ENCODE measurements around the gene SLC15A2. TPM values are rescaled to one million over a fixed set of nuclear protein-coding genes. Genes with fewer than 3 reads are reported as not detected.

The SLC15A2 gene
- total and polyA plus RNA-seq, 12 donors = 0.51 to 4.0 (median 2.2) TPM

DNA sequence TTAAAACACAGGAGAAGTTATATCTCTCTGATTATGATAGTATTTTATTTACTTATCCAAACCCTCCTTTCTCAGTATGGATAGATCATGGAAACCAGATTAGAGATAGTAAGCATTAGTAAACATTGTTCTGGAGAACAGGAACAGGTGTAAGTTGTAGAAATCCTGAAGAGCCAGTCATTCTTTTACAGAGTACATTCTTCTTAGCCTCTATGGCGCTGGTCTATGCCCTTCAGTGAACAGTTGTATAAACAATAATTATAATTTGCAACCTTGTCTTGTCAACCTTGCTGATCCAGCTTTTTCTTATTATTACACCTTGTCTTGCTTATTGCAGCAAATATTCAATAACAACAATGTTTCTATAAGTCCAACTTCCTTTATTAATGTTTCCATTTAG is 47.4 kb downstream of the SLC15A2 start:
- H3K27me3 ChIP-seq = no peaks in the 10 kb centered on the region
- H3K27ac ChIP-seq = no peak overlapping the region
- DNase-seq = no peak
- WGBS, 4 donors = 90 to 94% (median 93%) methylated on average over 1 of the region's 1 CpG
- H3K9me3 ChIP-seq (replicated peaks in 1 of 3) = no peaks in the 10 kb centered on the region
- no peaks in the 10 kb centered on the region for H3K36me3 ChIP-seq (replicated peaks in 1 of 2)
- H3K4me1 ChIP-seq (replicated peaks in 1 of 2) = no peaks in the 10 kb centered on the region
- intact Hi-C loops (cut with DNase I) = no loop called here
- TF ChIP-seq, protein P1, sequence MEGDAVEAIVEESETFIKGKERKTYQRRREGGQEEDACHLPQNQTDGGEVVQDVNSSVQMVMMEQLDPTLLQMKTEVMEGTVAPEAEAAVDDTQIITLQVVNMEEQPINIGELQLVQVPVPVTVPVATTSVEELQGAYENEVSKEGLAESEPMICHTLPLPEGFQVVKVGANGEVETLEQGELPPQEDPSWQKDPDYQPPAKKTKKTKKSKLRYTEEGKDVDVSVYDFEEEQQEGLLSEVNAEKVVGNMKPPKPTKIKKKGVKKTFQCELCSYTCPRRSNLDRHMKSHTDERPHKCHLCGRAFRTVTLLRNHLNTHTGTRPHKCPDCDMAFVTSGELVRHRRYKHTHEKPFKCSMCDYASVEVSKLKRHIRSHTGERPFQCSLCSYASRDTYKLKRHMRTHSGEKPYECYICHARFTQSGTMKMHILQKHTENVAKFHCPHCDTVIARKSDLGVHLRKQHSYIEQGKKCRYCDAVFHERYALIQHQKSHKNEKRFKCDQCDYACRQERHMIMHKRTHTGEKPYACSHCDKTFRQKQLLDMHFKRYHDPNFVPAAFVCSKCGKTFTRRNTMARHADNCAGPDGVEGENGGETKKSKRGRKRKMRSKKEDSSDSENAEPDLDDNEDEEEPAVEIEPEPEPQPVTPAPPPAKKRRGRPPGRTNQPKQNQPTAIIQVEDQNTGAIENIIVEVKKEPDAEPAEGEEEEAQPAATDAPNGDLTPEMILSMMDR (IDR thresholded peaks at IDR 0.05) = no peak
- TF ChIP-seq POLR2A (IDR thresholded peaks at IDR 0.05) = no peak
- H3K4me3 ChIP-seq = no peak overlapping the region

DNA sequence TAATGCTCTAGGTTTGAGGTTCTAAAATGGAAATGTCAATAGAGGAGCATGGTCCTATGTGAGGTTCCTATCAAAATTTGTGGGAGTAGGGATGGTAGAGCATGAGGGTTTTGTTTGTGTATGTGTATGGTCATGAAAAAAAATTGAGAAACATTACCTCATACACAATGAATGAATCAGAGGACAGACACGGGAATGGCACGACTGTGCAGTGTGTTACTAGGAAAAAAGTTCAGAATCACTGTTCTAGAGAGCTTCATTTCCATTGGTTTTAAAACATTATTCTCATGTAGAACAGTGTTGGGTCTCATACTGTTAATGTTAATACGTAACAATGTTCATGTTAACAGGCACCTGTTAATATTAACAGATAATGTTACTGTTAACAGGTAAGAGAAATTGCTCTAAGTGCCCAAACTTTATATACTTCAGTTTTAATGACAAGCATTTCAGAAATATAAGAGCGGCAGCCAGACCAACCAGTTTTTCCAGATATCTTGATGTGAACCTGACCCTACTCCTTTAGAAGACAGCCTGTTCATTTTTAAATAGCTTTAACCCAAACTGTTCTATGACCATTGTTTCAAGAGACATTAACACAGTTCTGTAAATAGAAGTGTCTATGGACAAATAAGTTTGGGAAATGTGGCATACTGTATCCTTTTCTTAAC is 48.0 kb downstream of the SLC15A2 start:
- WGBS, 4 donors = 84 to 89% (median 86%) methylated on average over 4 of the region's 4 CpGs
- no peak for DNase-seq
- H3K27me3 ChIP-seq = no peaks in the 10 kb centered on the region
- no peak overlapping the region for H3K27ac ChIP-seq
- H3K36me3 ChIP-seq (replicated peaks in 1 of 2) = no peaks in the 10 kb centered on the region
- H3K4me3 ChIP-seq = no peak overlapping the region
- no peak for TF ChIP-seq POLR2A (IDR thresholded peaks at IDR 0.05)
- TF ChIP-seq, protein P1 (IDR thresholded peaks at IDR 0.05) = no peak
- intact Hi-C loops (cut with DNase I) = no loop called here
- no peaks in the 10 kb centered on the region for H3K9me3 ChIP-seq (replicated peaks in 1 of 3)
- H3K4me1 ChIP-seq (replicated peaks in 1 of 2) = no peaks in the 10 kb centered on the region

DNA sequence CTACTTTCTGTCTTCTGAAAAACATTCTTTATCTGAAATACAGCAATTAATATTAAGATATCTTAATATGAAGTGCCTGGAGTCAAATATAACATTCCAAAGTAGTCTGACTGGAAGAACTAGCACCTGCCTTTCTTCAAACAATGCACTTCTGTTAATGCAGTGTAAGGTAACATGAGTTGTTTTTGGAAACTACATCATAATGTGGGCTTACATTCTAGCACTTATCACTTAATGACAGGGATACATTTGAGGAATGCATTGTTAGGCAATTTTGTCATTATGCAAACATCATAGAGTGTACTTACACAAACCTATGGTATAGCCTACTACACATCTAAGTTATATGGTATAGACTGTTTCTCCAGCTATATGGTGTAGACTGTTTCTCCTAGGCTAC is 49.2 kb downstream of the SLC15A2 start:
- H3K36me3 ChIP-seq (replicated peaks in 1 of 2) = no peaks in the 10 kb centered on the region
- intact Hi-C loops (cut with DNase I) = no loop called here
- DNase-seq = no peak
- no peaks in the 10 kb centered on the region for H3K27me3 ChIP-seq
- H3K9me3 ChIP-seq (replicated peaks in 1 of 3) = no peaks in the 10 kb centered on the region
- TF ChIP-seq, protein P1 (IDR thresholded peaks at IDR 0.05) = no peak
- no peak for TF ChIP-seq POLR2A (IDR thresholded peaks at IDR 0.05)
- H3K4me1 ChIP-seq (replicated peaks in 1 of 2) = no peaks in the 10 kb centered on the region
- H3K4me3 ChIP-seq = no peak overlapping the region
- H3K27ac ChIP-seq = no peak overlapping the region

DNA sequence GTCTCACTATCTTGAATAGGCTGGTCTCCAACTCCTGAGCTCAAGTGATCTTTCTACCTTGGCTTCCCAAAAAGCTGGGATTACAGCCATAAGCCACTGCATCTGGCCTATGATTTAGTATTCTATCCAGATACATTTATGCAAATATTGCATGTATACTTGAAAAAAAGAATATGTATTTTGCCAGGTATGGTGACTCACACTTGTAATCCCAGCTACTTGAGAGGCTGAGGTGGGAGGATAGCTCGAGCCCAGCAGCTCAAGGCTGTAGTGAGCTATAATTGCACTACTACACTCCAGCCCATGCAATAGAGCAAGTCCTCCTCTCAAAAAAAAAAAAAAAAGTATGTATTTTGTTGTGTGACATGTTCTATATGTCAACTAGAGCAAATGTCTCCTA is 54.4 kb downstream of the SLC15A2 start:
- H3K27me3 ChIP-seq = no peaks in the 10 kb centered on the region
- TF ChIP-seq, protein P1 (IDR thresholded peaks at IDR 0.05) = no peak
- no peak for TF ChIP-seq POLR2A (IDR thresholded peaks at IDR 0.05)
- no peaks in the 10 kb centered on the region for H3K36me3 ChIP-seq (replicated peaks in 1 of 2)
- WGBS, 4 donors = 82 to 97% (median 91%) methylated on average over 1 of the region's 1 CpG
- intact Hi-C loops (cut with DNase I) = no loop called here
- H3K4me3 ChIP-seq = no peak overlapping the region
- peaks cover 0 to 4% of the 10 kb centered on the region in 2 donors for H3K4me1 ChIP-seq (replicated peaks in 1 of 2)
- H3K9me3 ChIP-seq (replicated peaks in 1 of 3) = peaks cover 0 to 13% (median 0%) of the 10 kb centered on the region in 3 donors
- no peak overlapping the region for H3K27ac ChIP-seq
- no peak for DNase-seq
